Activated CD4-positive, alpha-beta T cell treated with anti-CD3 and anti-CD28 coated beads for 24 hours (primary cell): ENCODE results near the gene DGKK.
"Not testable (repeated sequence)": the region's sequence is repeated elsewhere in the genome, so short reads cannot be mapped to it uniquely, and the experiment has no call there.

Experiments
- DNase-seq, 2 donors: peaks; one replicate each; pipeline ENCODE4 v3.0.0-alpha.2; 2020; ENCODE audit warnings: low read depth in 2 of 2

Gene DGKK

DNA sequence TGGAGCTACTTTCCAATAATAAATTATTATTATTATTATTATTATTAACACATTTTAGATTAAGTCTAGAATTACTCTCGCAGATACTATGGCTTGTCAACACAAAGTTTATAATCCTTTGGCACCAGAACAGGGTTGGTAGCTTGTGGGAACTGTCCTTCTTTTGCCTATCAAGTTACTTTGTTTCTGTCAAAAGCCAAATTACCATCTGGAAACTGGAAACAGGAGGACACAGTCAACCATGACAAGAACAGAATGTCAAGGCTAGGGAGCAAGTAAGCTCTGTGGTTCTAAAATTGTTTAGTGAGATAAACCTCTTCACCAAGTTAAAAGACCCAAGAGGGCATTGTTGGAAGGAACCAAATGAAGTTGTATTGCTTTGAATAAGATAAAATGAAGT, 42.5 kb downstream of the DGKK start:
- DNase-seq, result no peak

DNA sequence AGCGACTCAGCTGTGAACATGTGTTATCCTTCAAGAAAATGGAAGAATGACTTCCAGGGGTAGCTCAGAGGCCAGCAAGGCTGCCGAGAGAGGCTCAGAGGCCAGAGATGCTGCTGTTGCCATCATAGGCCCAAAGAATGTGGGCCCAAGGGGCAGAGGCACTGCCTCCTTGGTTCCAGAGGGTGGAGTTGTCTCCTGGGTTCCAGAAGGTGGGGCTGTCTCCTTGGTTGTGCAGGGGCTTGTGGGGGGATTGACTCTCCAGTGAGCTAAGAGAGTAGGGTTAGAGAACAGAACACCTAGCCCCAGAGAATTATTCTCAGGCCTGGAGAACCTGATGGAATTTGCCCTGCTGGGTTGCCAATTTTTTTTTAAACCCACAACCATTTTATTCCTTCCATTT, 62.6 kb downstream of the DGKK start:
- DNase-seq, result no peak

DNA sequence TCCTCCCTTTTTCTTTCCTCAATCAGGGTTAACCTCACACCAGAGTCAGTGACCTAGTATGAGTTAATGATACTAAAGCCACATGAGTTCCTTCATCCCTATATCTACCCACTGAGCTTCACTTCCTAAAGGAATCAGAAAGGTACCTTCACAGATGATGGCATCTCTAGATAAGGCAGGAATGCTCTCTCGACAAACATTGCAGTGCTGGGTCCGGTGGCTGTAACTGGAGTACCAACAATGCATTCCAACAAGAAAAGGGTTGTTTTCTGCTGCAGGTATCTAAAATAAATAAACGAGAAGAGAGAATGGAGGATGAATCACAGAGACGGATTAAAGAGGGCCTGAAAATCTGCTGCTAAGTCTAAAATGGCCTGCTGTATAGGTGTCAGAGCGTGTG, 66.7 kb downstream of the DGKK start:
- DNase-seq, result no peak

DNA sequence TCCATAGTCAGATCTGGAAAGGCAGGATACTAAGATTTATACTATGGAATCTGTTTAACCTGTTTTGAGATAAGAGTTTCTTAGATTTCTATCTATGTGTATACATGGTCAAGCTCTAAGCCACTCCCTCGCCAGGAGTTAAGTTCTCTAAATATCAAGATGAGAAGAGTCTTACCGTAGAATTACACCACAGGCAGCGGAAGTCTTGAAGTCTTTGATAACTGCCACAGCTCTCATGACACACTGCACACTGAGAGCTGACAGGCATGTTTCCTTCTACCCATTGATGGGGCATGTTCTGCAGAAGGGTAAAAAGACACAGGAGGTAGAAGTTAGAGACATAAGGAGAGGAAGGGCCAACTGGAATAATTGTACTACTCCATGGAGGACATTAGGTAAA, 67.7 kb downstream of the DGKK start:
- DNase-seq, result no peak

DNA sequence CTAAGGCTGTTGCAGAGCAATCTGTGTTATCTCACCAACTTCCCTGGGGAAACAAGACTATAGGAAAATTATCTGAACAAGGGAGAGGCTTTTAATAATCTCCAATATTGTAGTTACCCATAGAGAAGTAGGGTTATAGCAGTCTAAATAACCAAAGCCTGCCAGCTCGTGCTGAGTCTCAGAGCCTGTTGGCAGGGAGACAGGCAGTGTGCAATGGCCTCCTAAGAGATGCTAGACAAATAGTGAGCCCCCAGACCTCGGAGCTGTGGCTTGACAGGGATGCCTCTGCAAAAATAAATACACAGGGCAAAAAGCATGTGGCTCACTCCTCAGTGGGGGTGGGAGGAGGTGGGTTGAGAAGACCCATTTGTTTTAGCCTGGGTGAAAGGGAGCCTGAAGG, 76.7 kb downstream of the DGKK start:
- no peak for DNase-seq

DNA sequence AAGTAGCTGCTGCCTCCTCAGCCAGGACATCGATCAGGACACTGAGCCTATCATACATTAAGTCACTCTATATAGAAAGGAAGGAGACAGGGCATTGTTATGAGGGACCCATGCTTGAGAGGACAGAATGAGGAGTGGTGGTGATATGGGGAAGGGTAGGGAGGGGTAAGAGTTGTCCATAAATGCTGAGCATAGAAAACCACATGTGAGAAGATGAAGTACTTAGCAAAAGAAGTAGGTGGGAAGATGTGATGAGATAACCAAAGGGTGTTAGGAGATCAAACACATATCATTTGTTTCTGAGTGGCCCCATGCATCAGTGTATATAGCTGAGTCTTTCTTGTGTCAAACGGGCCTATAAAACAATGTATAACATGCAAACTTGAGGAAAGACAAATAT, 84.1 kb downstream of the DGKK start:
- DNase-seq, result no peak

DNA sequence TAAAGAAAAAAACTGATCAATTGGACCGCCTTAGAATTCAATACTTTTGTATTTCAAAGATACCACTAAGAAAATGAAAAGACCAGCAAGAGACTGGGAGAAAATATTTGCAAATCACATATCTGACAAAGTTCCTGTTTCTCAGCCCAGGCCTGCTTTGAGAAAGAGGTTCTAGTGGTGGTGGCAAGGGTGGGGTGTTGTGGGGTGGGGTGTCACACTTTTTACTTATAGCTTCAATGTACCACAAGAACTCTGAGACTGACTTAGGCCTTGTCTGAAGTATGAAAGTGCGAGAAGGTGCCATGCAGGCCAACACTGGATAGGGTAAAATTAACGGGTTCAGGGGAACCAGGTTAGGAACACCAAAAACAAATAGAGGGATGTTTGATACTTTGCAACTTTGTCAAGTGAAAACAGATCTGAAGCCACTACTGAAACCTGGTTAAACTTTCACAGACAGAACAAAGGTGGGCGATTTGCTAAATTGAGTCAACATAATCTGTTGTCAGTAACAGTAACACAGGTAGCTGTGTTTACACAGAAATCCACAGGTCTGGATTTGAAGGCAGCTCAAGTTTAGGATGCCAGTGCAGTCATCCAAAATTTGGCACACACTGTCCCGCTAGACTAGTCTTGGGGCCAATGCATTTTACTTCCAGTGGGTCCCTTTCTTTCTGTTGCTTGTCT, 88.8 kb downstream of the DGKK start:
- no peak for DNase-seq

DNA sequence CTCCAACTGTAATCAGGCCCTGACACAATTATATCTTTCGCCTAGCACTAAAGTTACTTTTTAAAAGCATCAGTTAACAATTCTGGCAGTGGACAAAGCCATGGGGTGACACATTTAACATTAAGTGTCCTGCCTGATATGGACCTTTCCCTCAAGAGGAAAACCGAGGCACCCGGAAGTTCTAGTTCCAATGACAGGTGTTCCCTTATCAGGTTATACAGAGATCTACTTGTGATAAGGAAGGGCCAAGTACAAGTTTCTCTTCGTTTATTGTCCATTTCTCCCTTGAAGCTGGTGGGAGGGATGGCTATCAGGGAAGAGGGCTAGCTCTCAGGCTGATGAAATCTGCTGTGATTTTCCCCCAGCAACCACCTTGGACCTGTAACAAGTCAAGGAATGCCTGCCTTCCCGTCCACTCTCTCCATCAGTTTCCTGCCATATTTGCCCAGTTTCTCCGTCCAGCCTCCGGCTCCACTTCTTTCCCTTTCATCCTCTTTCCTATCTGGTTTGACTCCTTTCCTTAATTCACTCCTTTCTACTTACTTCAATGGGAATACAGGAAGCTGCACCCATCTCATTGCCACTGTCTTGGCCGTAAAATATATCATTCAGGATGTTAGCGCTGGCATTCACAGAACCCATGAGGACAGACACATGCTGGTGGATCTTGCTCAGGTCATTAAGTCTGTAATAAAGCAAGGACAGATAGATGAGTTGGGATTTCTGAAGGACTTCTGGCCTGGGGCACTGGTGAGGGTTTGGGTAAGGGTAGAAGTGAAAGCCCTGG, 95.0 kb downstream of the DGKK start:
- DNase-seq, result no peak

DNA sequence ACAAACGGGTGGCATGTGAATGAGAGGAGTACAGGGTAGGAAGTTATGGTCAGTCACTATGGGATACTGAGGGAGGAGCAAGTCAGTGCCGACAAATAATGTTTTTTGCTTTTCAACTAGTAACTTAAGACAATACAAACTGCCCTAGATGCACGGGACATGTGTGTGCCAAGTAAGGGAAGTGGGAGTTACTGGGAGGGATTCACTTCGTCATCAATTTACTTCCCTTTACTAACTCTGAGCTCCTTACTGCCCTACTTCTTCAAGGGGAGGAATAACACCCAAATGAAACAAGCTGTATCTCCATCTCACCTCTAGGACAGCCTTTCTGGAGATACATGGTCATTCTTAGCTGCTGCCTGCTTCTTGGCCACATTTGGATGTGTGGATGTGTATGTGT, 97.7 kb downstream of the DGKK start:
- no peak for DNase-seq

DNA sequence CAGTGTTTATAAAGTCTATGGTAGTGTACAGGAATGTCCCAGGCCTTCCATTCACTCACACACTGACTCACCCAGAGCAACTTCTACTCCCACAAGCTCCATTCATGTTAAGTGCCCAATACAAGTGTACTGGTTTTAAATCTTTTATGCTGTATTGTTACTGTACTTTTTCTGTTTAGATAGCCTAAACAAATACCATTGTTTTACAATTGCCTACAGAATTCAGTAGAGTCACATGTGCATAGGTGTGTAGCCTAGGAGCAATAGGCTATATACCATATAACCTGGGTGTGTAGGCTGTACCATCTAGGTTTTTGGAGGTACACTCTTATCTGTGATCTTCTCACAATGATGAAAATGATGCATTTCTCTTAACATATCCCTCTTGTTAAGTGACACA, 126.7 kb downstream of the DGKK start:
- no peak for DNase-seq

DNA sequence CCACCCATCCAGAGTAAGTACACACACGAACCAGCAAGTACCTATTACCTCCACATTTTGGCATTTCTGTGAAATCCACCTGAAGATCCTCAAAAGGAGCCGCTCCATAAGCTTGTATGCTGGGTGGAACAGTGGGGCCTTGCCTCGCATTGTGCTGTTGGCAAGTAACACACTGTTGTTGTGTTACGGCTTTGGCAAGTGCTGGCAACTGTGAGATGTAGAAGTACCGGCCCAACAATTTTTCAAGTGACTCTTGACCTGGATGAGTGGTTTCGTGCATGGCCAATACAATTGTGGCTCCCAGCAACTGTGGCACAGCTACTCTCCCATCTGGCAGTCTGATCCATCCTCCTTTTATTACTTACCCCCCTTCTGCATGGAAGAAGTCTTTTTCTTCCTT, 137.3 kb downstream of the DGKK start:
- no peak for DNase-seq

DNA sequence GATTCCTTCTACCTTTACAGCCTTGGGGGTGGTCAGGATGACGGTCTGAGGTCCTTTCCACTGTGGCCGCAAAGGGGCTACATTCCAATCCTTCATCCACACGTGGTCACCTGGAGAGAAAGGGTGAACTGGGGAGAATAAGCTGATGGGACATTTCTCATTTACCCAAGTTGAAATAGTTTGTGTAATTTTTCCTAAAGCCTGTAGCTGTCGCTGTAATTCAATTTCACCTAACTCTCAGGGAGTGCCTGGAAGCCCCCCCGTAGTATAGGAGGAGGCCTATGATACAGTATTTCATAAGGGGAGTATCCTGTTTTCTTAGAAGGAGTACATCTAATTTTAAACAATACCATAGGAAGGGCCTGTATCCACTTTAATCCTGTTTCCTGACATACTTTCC, 138.0 kb downstream of the DGKK start:
- DNase-seq, result not testable (repeated sequence)

DNA sequence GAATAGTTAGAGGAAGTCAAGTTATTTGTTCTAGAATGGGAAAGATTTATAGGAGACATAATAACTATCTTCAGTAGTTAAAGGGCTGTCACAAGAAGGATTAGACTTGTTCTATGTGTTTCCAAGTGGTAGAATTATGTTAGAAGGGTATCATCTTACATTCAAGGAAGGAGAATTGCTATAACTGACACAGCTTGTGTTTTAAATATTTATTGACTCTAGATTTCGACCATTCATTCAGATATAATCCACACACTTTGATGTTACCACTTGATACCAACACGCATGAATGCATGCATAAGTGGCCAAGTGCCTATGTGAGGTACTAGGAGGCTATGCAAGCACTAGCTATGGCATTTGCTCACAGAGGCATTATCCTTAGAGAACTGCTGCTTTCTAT, 143.4 kb downstream of the DGKK start:
- DNase-seq, result no peak
